ENCODE data around the gene SCGN.

SCGN gene

GRCh38 chr6:25706314-25707014 is 54.4 kb downstream of the SCGN start:
- DNase-seq (ENCODE audit: insufficient read length, low spot score) (no peak), FAIRE-seq (no peak)
- TF ChIP-seq POLR2A (IDR thresholded peaks at IDR 0.05; ENCODE audit: low read depth, low read length): no peak

GRCh38 chr6:25709761-25710160 is 57.7 kb downstream of the SCGN start:
- no peak for TF ChIP-seq POLR2A (IDR thresholded peaks at IDR 0.05; ENCODE audit: low read depth, low read length)
- DNase-seq (ENCODE audit: insufficient read length, low spot score) (no peak), FAIRE-seq (no peak)

GRCh38 chr6:25710287-25710686 is 58.3 kb downstream of the SCGN start:
- no peak for TF ChIP-seq POLR2A (IDR thresholded peaks at IDR 0.05; ENCODE audit: low read depth, low read length)
- FAIRE-seq (no peak), DNase-seq (ENCODE audit: insufficient read length, low spot score) (no peak)

GRCh38 chr6:25713824-25714223 is 61.8 kb downstream of the SCGN start:
- FAIRE-seq (no peak), DNase-seq (ENCODE audit: insufficient read length, low spot score) (no peak)
- no peak for TF ChIP-seq POLR2A (IDR thresholded peaks at IDR 0.05; ENCODE audit: low read depth, low read length)

DNA sequence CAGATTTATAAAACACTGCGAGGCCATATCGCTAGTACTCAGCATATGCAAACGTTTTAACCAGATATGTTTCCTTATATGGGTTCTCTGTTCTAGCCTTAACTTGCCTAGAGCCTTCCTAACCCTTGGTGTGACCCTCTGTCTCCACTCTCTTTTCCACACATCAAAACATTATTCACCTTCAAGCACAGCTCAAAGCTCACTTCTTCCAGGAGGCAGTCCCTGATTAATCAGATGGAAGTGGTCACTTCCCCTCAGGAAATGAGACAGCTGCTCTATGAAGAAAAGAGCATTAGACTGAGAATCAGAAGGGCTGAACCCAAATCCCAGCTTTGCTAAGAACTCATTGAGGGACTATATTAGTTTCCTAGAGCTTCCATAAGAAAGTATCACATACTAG is 62.8 kb downstream of the SCGN start:
- FAIRE-seq (no peak), DNase-seq (ENCODE audit: insufficient read length, low spot score) (no peak)
- no peak for TF ChIP-seq POLR2A (IDR thresholded peaks at IDR 0.05; ENCODE audit: low read depth, low read length)

GRCh38 chr6:25715794-25716193 is 63.8 kb downstream of the SCGN start:
- FAIRE-seq (no peak), DNase-seq (ENCODE audit: insufficient read length, low spot score) (no peak)
- no peak for TF ChIP-seq POLR2A (IDR thresholded peaks at IDR 0.05; ENCODE audit: low read depth, low read length)

- no peak for TF ChIP-seq POLR2A (IDR thresholded peaks at IDR 0.05; ENCODE audit: low read depth, low read length)
- no peak for DNase-seq (ENCODE audit: insufficient read length, low spot score)
- no peak for FAIRE-seq
Observed at GRCh38 chr6:25717866-25718740, 66.1 kb downstream of the SCGN start.

GRCh38 chr6:25726122-25726911 is 74.3 kb downstream of the SCGN start:
- no peak for TF ChIP-seq POLR2A (IDR thresholded peaks at IDR 0.05; ENCODE audit: low read depth, low read length)
- FAIRE-seq: no peak
- no peak for DNase-seq (ENCODE audit: insufficient read length, low spot score)

GRCh38 chr6:25727028-25727427 is 75.0 kb downstream of the SCGN start:
- no peak for TF ChIP-seq POLR2A (IDR thresholded peaks at IDR 0.05; ENCODE audit: low read depth, low read length)
- no peak for DNase-seq (ENCODE audit: insufficient read length, low spot score)
- no peak for FAIRE-seq

DNA sequence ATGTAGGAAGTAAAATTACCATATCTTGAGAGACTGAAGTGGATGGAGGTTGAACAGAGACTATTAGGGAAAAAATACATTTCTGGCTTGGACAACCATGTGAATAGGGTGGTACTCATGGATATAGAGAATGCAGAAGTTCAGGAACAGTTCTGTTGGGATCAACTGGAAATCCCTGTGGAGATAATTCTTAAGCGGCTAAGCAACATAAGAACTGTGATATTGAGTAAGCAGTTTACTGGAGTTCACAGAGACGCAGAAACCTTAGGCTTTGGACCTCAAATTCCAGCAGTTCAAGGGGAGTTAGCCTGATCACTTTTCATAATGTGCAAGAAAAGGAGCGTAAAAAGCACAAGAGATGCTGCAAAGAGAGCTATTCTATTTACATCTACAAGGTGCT is 78.9 kb downstream of the SCGN start:
- no peak for TF ChIP-seq POLR2A (IDR thresholded peaks at IDR 0.05; ENCODE audit: low read depth, low read length)
- FAIRE-seq (no peak), DNase-seq (ENCODE audit: insufficient read length, low spot score) (no peak)

GRCh38 chr6:25731721-25732120 is 79.7 kb downstream of the SCGN start:
- FAIRE-seq (no peak), DNase-seq (ENCODE audit: insufficient read length, low spot score) (no peak)
- no peak for TF ChIP-seq POLR2A (IDR thresholded peaks at IDR 0.05; ENCODE audit: low read depth, low read length)

- no peak for TF ChIP-seq POLR2A (IDR thresholded peaks at IDR 0.05; ENCODE audit: low read depth, low read length)
Observed at GRCh38 chr6:25732468-25733198, 80.6 kb downstream of the SCGN start.

DNA sequence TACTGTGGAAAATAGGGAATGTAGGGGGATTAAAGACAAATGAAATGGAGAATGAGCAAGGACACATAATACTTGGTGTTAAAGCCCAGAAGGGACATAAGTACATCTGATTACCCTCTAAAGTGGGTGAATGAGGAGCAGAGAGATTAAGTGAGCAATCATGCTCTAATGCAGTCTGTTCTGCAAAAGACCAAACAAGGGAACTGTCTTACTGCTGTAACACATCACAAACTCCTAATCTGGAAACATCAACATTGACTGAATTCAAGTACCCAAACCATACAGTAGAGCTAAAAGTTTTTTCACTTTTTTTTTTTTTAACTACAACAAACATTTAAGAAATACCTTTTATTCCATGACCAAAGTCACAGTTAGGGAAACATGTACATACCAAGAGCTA is 83.2 kb downstream of the SCGN start:
- no peak for TF ChIP-seq POLR2A (IDR thresholded peaks at IDR 0.05; ENCODE audit: low read depth, low read length)
- FAIRE-seq (no peak), DNase-seq (ENCODE audit: insufficient read length, low spot score) (no peak)

More at GRCh38 chr6:25732468-25733198, 80.6 kb downstream of the SCGN start:
- DNase-seq (ENCODE audit: insufficient read length, low spot score) (no peak), FAIRE-seq (no peak)
